Vagina (tissue), 2 donors: ENCODE data around the gene TIPARP. TPM values are rescaled to one million over a fixed set of nuclear protein-coding genes. Genes with fewer than 3 reads are reported as not detected.
"Not testable (repeated sequence)": the region's sequence is repeated elsewhere in the genome, so short reads cannot be mapped to it uniquely, and the experiment has no call there.

Experiments
- DNase-seq, 2 donors: peaks; one replicate each; pipeline ENCODE4 v3.0.0-alpha.2; 2017; ENCODE audit errors: extremely low spot score in 2 of 2
- H3K27ac ChIP-seq: fragments of 200-600 bp; sonication (generic); one replicate; pipeline ENCODE4 v1.5.1; 2019
- H3K27me3 ChIP-seq: fragments of 200-600 bp; sonication (generic); one replicate; pipeline ENCODE4 v1.5.1; 2019
- H3K36me3 ChIP-seq, 2 donors: fragments of 200-600 bp; sonication (generic); one replicate each; pipeline ENCODE4 v1.5.1; 2017 to 2019
- H3K4me1 ChIP-seq: fragments of 200-600 bp; sonication (generic); one replicate; pipeline ENCODE4 v1.5.1; 2019
- H3K4me3 ChIP-seq, 2 donors: fragments of 200-600 bp; sonication (generic); 1 replicate in 1 of 2; 2 replicates in 1 of 2; pipeline ENCODE4 v1.5.1; 2016 to 2019
- H3K9me3 ChIP-seq: fragments of 200-600 bp; sonication (generic); one replicate; pipeline ENCODE4 v1.5.1; 2019
- CTCF ChIP-seq, 3 experiments: fragments of 450-650 bp in 2 of 3; fragments of 200-600 bp in 1 of 3; sonication (generic) in 1 of 3; IDR thresholded peaks; one replicate each; pipeline ENCODE4 v1.5.1; 2017 to 2019; ENCODE audit warnings: antibody characterized with exemption in 3 of 3, mild to moderate bottlenecking in 2 of 3, moderate library complexity in 2 of 3
- POLR2A ChIP-seq, 2 donors: fragments of 450-650 bp; IDR thresholded peaks; one replicate each; pipeline ENCODE4 v1.6.1; 2017; ENCODE audit warnings: antibody characterized with exemption in 2 of 2, mild to moderate bottlenecking in 2 of 2, moderate library complexity in 2 of 2
- POLR2AphosphoS5 ChIP-seq, 2 donors: sonication (generic); formaldehyde crosslinking; IDR thresholded peaks; one replicate each; pipeline ENCODE4 v1.9.0; 2017; ENCODE audit warnings: antibody characterized with exemption in 2 of 2, mild to moderate bottlenecking in 2 of 2, low read depth in 1 of 2; ENCODE audit not compliant: insufficient read depth in 1 of 2
- intact Hi-C: fragments of 100-400 bp; cut with DNase I; formaldehyde crosslinking; loops from one replicate; pipeline ENCODE4 v1.15.1; 2023
- total RNA-seq: library from RNA; depleted of rRNA; stranded (reverse); fragments of >200 nt; gene quantifications from one replicate; pipeline ENCODE4 v1.2.3, GENCODE V29; 2016

The TIPARP gene
- total RNA-seq, 1 donor from 2014 or later, result 44.0 TPM

- no peak for TF ChIP-seq POLR2AphosphoS5 (IDR thresholded peaks at IDR 0.05; ENCODE audit: insufficient read depth in 1 of 2, low read depth in 1 of 2)
- TF ChIP-seq POLR2A (IDR thresholded peaks at IDR 0.05), result no peak
- no peak for TF ChIP-seq CTCF (IDR thresholded peaks at IDR 0.05)
- DNase-seq, result no peak
- Histone ChIP-seq H3K27ac (no peak overlapping the region), H3K4me1 (peaks cover 6% of the 10 kb centered on the region), H3K9me3 (no peaks in the 10 kb centered on the region), H3K4me3 (no peak overlapping the region), H3K36me3 (no peaks in the 10 kb centered on the region), H3K27me3 (no peaks in the 10 kb centered on the region)
- intact Hi-C loops, result no loop called here
Measured at GRCh38 chr3:156729460-156730179, 55.2 kb downstream of the TIPARP start.

GRCh38 chr3:156731813-156732212 lies 57.4 kb downstream of the TIPARP start:
- Histone ChIP-seq H3K36me3 (no peaks in the 10 kb centered on the region), H3K27me3 (no peaks in the 10 kb centered on the region), H3K4me3 (no peak overlapping the region), H3K9me3 (no peaks in the 10 kb centered on the region), H3K27ac (no peak overlapping the region), H3K4me1 (no peaks in the 10 kb centered on the region)
- no peak for DNase-seq
- TF ChIP-seq POLR2AphosphoS5 (IDR thresholded peaks at IDR 0.05; ENCODE audit: insufficient read depth in 1 of 2, low read depth in 1 of 2), result no peak
- TF ChIP-seq POLR2A (IDR thresholded peaks at IDR 0.05), result no peak
- no peak for TF ChIP-seq CTCF (IDR thresholded peaks at IDR 0.05)
- intact Hi-C loops, result no loop called here

GRCh38 chr3:156732261-156732660 lies 57.9 kb downstream of the TIPARP start:
- no peak overlapping the region for H3K4me3 ChIP-seq
- no peak overlapping the region for H3K27ac ChIP-seq
- no peaks in the 10 kb centered on the region for H3K9me3 ChIP-seq
- no peaks in the 10 kb centered on the region for H3K36me3 ChIP-seq
- no peak for DNase-seq
- H3K4me1 ChIP-seq, result no peaks in the 10 kb centered on the region
- TF ChIP-seq CTCF (IDR thresholded peaks at IDR 0.05) (no peak), POLR2AphosphoS5 (IDR thresholded peaks at IDR 0.05; ENCODE audit: insufficient read depth in 1 of 2, low read depth in 1 of 2) (no peak), POLR2A (IDR thresholded peaks at IDR 0.05) (no peak)
- H3K27me3 ChIP-seq, result no peaks in the 10 kb centered on the region
- intact Hi-C loops, result no loop called here

GRCh38 chr3:156732715-156733421 lies 58.5 kb downstream of the TIPARP start:
- H3K27ac ChIP-seq, result no peak overlapping the region
- TF ChIP-seq CTCF (IDR thresholded peaks at IDR 0.05), result no peak
- TF ChIP-seq POLR2A (IDR thresholded peaks at IDR 0.05), result no peak
- TF ChIP-seq POLR2AphosphoS5 (IDR thresholded peaks at IDR 0.05; ENCODE audit: insufficient read depth in 1 of 2, low read depth in 1 of 2), result no peak
- no peak overlapping the region for H3K4me3 ChIP-seq
- intact Hi-C loops, result no loop called here
- H3K36me3 ChIP-seq, result no peaks in the 10 kb centered on the region
- no peaks in the 10 kb centered on the region for H3K27me3 ChIP-seq
- no peaks in the 10 kb centered on the region for H3K4me1 ChIP-seq
- no peaks in the 10 kb centered on the region for H3K9me3 ChIP-seq
- DNase-seq, result no peak

- DNase-seq, H3K36me3 ChIP-seq, H3K27me3 ChIP-seq, H3K27ac ChIP-seq, H3K4me3 ChIP-seq, H3K9me3 ChIP-seq, intact Hi-C loops, H3K4me1 ChIP-seq: not testable (repeated sequence)
Measured at GRCh38 chr3:156734661-156735060, 60.3 kb downstream of the TIPARP start.
